ENCODE results near the gene TNXB. TPM values are rescaled to one million over a fixed set of nuclear protein-coding genes. Genes with fewer than 3 reads are reported as not detected.

TNXB gene
- total and polyA plus RNA-seq, 9 of the 15 experiments (the other 6 are each of a cell fraction or from before 2014, with no cell fraction given): 0.14 to 28.1 (median 12.4) TPM

DNA sequence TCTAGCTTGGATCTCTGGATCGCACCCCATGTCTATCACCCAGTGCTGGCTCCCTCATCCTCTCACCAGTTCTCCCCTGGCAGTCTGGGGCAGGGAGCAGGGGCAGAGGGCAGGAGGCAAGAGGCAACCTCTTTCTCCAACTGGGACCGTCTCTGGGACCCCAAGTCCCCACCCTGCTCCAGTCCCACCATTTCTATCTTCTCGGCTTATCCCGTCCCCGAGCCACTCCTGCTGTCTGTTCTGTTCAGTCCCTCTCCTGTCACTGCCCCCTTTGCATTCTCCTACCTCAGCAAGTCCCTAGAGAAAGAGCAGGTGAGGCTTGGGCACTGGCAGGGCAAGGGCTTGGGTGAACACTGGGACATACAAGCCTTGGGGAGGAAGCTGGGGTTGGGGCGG, 625 bp upstream of the TNXB start (continued):
- no peak for TF ChIP-seq TOE1 (IDR thresholded peaks at IDR 0.05; ENCODE audit: borderline replicate concordance)
- no peak for TF ChIP-seq TOE1 (CRISPR knock-in tag; IDR thresholded peaks at IDR 0.05; ENCODE audit: borderline replicate concordance, low read depth)
- peak; percentile 7 for TF ChIP-seq POLR2B (IDR thresholded peaks at IDR 0.05; ENCODE audit: low read depth, partially characterized antibody)
- TF ChIP-seq CBFB (CRISPR knock-in tag; IDR thresholded peaks at IDR 0.05): no peak
- no peak for TF ChIP-seq SP2 (IDR thresholded peaks at IDR 0.05; ENCODE audit: extremely low read depth, low read depth, low read length, poor library complexity, severe bottlenecking)
- TF ChIP-seq POLR2A (conservative IDR thresholded peaks at IDR 0.05): 0 out of 2 replicates have a peak, but pooled peaks have one; percentile 20
- TF ChIP-seq KDM1A (IDR thresholded peaks at IDR 0.05): no peak
- TF ChIP-seq ASH1L (IDR thresholded peaks at IDR 0.05; ENCODE audit: borderline replicate concordance, low read depth, partially characterized antibody): no peak
- TF ChIP-seq SRSF7 (optimal IDR thresholded peaks at IDR 0.05; ENCODE audit: low read depth, low read length): no peak
- TF ChIP-seq ZNF263 (CRISPR knock-in tag; IDR thresholded peaks at IDR 0.05; ENCODE audit: borderline replicate concordance): no peak
- TF ChIP-seq, protein P1, sequence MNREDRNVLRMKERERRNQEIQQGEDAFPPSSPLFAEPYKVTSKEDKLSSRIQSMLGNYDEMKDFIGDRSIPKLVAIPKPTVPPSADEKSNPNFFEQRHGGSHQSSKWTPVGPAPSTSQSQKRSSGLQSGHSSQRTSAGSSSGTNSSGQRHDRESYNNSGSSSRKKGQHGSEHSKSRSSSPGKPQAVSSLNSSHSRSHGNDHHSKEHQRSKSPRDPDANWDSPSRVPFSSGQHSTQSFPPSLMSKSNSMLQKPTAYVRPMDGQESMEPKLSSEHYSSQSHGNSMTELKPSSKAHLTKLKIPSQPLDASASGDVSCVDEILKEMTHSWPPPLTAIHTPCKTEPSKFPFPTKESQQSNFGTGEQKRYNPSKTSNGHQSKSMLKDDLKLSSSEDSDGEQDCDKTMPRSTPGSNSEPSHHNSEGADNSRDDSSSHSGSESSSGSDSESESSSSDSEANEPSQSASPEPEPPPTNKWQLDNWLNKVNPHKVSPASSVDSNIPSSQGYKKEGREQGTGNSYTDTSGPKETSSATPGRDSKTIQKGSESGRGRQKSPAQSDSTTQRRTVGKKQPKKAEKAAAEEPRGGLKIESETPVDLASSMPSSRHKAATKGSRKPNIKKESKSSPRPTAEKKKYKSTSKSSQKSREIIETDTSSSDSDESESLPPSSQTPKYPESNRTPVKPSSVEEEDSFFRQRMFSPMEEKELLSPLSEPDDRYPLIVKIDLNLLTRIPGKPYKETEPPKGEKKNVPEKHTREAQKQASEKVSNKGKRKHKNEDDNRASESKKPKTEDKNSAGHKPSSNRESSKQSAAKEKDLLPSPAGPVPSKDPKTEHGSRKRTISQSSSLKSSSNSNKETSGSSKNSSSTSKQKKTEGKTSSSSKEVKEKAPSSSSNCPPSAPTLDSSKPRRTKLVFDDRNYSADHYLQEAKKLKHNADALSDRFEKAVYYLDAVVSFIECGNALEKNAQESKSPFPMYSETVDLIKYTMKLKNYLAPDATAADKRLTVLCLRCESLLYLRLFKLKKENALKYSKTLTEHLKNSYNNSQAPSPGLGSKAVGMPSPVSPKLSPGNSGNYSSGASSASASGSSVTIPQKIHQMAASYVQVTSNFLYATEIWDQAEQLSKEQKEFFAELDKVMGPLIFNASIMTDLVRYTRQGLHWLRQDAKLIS (CRISPR knock-in tag; IDR thresholded peaks at IDR 0.05): 0 out of 2 replicates have a peak, but pooled peaks have one; percentile 26
- TF ChIP-seq MED1 (CRISPR knock-in tag; IDR thresholded peaks at IDR 0.05; ENCODE audit: borderline replicate concordance): no peak
- no peak for TF ChIP-seq CBX5 (IDR thresholded peaks at IDR 0.05; ENCODE audit: borderline replicate concordance, low read depth)
- TF ChIP-seq PCBP1 (IDR thresholded peaks at IDR 0.05; ENCODE audit: low read depth, low read length, poor library complexity, severe bottlenecking): no peak
- no peak for TF ChIP-seq ZBTB17 (CRISPR knock-in tag; IDR thresholded peaks at IDR 0.05)
- TF ChIP-seq MAZ (CRISPR knock-in tag; conservative IDR thresholded peaks at IDR 0.05 in 1 of 2, IDR thresholded peaks at IDR 0.05 in 1 of 2): no peak
- TF ChIP-seq SUPT5H (IDR thresholded peaks at IDR 0.05): peak; percentile 32; the same call in 1 of the 2 replicates
- no peak for TF ChIP-seq PHF21A (IDR thresholded peaks at IDR 0.05; ENCODE audit: borderline replicate concordance, low read depth)
- 0 out of 2 replicates have a peak, but pooled peaks have one; percentile 22 for TF ChIP-seq STAG1 (CRISPR knock-in tag; IDR thresholded peaks at IDR 0.05; ENCODE audit: borderline replicate concordance)

All from K562 (cell line).